ENCODE data around the gene NRL.
"Not testable (repeated sequence)": the region's sequence is repeated elsewhere in the genome, so short reads cannot be mapped to it uniquely, and the experiment has no call there.

Gene NRL

DNA sequence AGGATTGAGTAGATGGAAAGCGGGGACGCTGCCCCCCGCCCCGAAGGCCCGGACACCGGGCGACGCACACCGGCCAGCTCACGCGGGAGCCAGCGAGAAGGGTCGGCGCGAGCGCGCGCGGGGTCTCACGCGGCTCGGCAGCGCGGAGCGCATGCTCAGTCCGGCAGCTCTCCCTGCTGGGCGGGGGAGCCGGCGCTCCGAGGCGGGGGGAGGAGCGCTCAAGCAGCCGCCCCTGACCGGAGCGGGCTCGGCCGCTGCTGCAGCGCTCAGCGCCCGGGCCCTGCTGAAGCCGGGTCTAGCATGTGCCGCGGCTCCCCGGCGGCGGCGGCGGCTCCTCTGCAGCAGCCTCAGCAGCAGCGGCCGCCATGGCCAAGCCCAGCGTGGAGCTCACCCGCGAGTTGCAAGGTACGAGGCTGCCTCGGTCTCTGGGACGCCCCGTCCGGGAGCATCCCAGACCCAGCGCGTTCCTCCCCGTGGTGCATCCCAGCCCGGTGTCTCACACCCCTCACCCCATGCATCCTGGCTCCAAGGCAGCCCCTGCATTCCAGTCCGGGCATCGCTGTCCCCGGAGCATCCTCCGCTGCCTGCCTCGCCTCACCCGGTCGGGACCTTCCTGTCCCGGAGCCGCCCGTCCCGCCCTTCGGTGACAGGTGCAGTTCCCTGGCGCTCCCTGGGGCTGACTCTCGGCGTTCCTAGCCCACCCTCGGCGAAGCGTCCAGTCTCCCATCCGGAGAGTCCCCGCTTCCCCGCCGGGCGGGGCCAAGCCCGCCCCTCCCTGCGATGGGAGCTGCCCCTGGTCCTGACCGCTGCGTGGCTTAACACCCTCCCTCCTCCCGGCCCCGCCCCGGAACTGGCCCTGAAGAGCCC is 62.7 kb downstream of the NRL start, which contains the start of gene CARMIL3:
TSS of gene CARMIL3 (plus strand) at position 221 of the 867 bp plus-strand sequence. CDS start at position 366, 145 bp downstream.
- DNase-seq, result peak in 12 of 14 donors; percentile 26 to 80 (median 64)

DNA sequence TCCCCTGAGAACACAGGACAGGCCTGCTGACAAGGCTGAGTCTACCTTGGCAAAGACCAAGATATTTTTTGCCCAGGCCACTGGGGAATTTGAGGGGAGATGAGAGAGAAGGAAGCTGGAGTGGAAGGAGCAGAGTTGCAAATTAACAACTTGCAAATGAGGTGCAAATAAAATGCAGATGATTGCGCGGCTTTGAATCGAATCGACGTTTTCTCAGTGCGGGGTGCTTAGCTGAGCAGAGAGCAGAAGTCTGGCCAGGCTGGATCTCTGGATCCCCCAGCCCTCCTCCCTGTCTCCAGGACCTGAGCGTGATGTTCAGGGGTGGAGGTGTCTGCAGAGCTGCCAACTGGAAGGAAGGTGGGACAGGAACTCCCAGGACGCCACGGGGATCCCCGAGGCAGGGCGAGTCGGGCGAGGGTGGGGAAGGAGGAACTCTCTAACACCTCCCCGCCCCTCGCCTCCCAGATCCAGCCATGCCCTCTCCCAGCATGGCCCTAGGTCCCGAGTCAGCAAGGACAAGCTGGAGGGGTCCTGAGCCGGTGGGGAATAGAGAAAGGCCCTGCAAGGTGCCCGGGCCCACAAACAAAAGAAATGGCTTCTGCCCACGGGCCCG is 63.5 kb downstream of the NRL start:
- DNase-seq, result peak in 4 of 14 donors; percentile 40 to 75 (median 58)

DNA sequence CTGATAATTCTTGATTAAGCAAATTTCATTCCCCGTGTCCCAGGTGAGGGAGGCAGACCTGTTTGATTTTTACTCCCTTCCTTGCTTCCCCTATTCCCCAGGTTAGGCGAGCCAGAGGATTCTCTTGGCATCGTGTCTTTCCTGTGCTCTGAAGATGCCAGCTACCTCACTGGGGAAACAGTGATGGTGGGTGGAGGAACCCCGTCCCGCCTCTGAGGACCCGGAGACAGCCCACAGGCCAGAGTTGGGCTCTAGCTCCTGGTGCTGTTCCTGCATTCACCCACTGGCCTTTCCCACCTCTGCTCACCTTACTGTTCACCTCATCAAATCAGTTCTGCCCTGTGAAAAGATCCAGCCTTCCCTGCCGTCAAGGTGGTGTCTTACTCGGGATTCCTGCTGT is 64.0 kb downstream of the NRL start:
- not testable (repeated sequence) for DNase-seq

DNA sequence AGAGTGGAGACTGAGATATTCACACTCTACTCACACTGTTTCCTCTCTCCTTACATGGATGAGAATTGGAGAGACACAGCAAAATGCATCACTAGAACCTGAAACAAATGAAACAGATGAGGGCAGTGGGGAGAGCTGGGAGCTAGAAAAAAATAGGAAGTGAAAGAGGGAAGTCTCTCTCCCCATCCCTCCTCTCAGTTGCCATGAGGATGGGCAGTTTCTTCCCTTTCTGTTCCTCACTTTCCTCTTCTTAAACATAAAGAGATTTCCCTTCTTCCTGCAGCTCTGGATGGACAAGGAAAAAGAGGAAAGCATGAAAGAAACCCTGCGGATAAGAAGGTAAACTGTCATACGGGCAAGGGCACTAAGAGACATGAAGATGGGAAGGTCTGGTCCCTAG is 65.7 kb downstream of the NRL start:
- not testable (repeated sequence) for DNase-seq

DNA sequence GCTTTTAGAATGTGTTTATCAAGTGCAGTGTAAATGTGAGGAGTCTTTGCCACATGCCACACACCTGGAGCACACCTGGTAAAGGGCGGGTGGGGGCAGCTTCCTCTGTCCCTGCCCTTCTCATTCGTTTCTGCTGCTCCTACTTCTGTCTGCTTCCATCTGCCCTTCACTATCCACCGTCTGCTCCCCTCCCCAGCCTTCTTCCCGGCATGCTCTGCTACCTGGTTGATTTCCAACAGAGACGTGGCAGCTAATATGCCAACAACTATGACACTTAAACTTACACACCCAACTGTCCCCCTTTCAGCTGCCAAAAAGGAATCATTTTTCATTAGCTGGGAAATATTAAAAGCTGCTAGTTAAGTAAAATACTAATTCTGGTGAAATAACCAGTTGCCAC is 72.0 kb downstream of the NRL start:
- no peak for DNase-seq

DNA sequence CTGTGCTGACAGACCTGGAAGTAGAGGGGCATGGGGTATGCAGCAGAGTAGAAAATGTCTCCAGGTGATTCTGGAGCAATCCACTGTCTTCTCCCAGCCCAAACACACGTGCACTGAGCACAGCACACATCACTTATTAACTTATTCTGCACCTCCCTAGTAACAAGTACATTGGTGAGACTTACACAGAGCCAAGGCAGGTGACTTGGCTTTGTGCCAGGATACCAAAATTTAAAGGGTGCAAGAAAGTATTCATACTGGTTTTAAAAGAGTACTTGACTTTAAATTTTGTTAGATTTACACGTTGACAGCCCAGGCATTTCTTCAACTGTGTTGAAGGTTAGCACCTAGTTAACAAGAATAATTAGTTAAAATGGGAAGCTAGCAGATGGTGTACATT is 74.1 kb downstream of the NRL start:
- no peak for DNase-seq

DNA sequence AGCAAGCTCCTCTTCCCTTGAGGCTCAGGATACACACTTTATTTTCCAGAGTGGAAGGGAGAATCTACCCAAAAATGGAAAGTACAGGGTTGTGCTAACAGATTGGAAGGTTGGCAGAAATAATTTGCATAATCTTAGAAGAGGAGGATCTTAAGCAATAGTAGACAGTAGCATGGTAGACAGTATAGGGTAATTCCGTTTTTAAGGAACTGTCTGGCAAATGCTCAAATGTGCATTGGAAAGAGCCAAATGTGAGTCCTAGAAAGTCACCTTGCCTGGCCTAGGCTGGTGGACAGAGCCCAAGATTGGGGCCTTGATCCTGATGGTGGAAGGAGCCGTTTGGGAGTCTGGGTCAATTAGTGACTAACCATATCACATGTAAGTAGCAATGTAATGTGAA is 76.1 kb downstream of the NRL start:
- no peak for DNase-seq

DNA sequence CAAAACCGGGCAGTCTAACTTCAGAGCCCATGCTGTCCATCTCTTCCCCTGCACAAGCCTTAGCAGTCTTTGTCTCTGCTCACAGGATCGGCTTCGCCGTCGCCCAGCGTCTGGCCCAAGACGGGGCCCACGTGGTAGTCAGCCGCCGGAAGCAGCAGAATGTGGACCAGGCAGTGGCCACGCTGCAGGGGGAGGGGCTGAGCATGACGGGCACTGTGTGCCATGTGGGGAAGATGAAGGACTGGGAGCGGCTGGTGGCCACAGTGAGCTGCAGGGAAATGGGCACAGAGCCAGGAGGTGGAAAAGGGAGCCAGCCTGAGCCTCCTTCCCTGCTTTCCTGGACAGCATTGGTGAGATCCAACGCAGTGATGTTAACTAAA is 77.1 kb downstream of the NRL start:
- peak in 3 of 14 donors; percentile 19 to 32 (median 24) for DNase-seq

DNA sequence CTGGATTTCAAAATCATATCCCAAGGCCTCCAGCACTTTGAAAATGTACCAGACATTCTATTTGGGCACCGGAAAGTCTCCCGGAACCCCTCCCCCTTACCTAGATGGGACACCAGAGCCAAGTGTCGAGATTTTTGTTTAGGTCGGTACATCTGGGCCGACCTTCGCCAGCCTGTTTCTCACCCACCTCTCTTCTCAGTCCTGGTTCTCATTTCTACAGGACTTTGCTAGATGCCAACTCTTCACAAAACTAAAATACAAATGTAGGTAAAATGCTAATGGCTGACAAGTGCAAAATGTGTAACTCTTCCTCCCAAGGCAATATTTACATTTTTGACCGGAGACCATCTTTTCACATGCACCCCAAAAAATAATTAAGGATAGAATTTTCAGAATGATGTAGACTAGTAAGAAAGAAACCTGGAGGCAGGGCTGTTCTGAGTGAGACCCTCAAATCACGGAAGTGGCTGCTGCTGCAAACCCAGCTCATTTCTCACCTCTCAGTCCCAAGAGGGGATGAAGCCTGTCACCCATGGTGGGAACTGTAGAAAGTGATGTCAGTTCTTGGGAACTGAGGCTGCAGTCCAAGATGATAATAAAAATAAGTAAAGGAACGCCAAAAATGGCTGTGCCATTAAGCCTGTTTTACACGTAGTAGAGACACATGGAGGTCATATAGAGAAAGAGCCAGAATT is 77.6 kb downstream of the NRL start:
- not testable (repeated sequence) for DNase-seq

DNA sequence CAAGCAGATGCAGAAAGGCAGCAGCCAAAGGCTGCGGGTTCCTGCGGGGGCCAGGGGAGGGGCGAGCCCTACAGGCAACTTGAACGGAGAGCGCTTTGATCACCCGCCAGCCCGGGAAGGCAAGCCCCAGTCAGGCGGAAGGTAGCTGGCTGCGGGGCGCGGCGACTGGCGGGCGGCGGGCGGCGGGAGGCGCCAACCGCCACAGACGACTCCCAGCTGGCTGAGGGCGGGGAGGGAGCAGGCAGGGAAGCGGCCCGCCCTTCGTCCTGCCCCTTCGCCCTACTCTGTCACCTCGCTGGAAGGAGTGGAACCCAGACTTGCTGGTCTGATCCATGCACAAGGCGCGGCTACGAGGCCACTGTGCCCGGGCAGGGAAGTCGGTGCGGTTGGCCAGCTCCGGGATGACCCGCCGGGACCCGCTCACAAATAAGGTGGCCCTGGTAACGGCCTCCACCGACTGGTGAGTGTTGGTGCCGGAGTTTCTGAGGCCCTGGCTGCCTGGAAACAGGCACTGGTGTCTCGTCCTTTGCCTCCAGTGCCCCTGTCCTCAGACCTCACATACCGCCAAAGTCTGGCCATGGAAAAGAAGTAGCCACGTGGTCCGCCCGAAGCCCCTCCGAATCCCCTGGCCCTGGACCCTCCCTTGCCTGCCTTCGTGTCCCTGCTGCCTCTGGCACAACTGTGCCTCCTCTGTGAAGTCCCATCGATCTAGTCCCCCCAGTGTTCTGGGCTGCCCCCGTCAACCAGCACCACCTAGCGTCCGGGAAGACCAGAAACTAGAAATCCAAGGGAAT is 78.4 kb downstream of the NRL start:
- DNase-seq, result peak in 12 of 14 donors; percentile 60 to 86 (median 80)

DNA sequence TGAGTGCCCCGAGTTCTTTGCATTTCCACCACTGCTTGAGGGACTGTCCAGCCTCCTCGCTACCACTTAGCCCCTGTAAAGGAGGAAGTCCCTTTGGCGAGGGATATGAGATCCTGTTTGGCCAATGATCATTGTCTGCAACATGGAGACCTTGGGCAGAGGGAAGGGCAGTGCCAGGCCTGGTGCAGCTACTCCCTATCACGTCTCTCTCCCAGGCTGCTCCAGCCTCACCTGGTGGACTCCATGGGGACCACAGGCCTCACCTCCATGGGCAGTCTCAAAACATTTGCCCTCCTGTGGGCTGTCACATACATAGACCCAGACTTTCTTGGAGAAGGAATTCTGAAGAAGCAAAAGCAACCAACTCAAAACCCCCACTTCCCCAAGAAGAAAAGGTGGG is 79.0 kb downstream of the NRL start:
- DNase-seq, result not testable (repeated sequence)

DNA sequence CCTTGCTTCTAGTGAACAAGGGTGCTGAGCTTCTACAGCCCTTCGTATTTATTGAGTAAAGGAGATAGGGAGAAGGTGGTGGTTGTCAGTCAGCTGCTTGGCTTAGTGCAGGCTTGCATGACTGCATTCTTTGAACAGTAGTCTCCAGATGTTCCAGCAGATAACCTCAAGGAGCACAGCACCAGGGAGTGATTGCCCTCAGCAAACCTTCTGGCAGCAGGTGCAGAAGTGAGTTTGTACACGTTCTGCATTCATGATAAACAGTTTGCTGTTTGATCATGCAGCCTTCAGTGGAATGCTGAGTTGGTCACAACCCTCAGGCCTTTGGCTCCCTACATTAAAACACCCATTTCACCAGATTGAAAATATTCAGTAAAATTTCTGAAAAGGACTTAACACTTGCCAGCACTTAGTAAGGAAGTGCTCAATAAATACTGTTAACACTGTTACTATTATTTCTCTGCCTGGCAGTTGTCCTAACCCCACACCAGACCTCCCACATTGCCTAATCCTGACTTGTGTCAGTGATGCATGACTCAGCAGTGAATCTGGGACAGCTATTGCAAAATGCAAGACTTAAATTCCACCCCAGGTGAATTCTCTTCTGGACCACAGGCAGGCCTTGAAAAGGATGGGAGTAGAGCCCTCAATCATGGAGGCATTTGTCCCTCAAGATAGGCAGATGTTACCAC is 81.9 kb downstream of the NRL start:
- DNase-seq, result no peak

DNA sequence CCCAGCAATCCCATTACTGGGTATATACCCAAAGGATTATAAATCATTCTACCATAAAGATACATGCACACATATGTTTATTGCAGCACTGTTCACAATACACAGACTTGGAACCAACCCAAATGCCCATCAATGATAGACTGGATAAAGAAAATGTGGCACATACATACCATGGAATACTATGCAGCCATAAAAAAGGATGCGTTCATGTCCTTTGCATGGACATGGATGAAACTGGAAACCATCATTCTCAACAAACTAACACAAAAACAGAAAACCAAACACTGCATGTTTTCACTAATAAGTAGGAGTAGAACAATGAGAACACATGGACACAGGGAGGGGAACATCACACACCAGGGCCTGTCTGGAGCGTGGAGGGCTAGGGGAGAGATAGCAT is 83.4 kb downstream of the NRL start:
- DNase-seq, result not testable (repeated sequence)

DNA sequence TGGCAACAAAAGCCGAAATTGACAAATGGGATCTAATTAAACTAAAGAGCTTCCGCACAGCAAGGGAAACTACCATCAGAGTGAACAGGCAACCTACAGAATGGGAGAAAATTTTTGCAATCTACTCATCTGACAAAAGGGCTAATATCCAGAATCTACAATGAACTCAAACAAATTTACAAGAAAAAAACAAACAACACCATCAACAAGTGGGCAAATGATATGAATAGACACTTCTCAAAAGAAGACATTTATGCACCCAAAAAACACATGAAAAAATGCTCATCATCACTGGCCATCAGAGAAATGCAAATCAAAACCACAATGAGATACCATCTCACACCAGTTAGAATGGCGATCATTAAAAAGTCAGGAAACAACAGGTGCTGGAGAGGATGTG is 85.1 kb downstream of the NRL start:
- not testable (repeated sequence) for DNase-seq

All from C1 segment of cervical spinal cord (tissue), 14 donors.